ENCODE data around the gene VCPKMT. TPM values are rescaled to one million over a fixed set of nuclear protein-coding genes. Genes with fewer than 3 reads are reported as not detected.

Gene VCPKMT
- total and polyA plus RNA-seq, 2 experiments from 2014 or later, result 4.8 to 10.7 TPM

GRCh38 chr14:50094056-50094755 is 22.2 kb downstream of the VCPKMT start:
- TF ChIP-seq, protein P1, sequence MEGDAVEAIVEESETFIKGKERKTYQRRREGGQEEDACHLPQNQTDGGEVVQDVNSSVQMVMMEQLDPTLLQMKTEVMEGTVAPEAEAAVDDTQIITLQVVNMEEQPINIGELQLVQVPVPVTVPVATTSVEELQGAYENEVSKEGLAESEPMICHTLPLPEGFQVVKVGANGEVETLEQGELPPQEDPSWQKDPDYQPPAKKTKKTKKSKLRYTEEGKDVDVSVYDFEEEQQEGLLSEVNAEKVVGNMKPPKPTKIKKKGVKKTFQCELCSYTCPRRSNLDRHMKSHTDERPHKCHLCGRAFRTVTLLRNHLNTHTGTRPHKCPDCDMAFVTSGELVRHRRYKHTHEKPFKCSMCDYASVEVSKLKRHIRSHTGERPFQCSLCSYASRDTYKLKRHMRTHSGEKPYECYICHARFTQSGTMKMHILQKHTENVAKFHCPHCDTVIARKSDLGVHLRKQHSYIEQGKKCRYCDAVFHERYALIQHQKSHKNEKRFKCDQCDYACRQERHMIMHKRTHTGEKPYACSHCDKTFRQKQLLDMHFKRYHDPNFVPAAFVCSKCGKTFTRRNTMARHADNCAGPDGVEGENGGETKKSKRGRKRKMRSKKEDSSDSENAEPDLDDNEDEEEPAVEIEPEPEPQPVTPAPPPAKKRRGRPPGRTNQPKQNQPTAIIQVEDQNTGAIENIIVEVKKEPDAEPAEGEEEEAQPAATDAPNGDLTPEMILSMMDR (IDR thresholded peaks at IDR 0.05; ENCODE audit: low read depth, low read length), result no peak
- H3K4me3 ChIP-seq, result no peak overlapping the region
- H3K27me3 ChIP-seq, result no peaks in the 10 kb centered on the region
- no peaks in the 10 kb centered on the region for H3K4me1 ChIP-seq (ENCODE audit: low read depth)
- DNase-seq (ENCODE audit: low read depth in 1 of 2, low spot score in 1 of 2), result no peak
- no peaks in the 10 kb centered on the region for H3K9me3 ChIP-seq (ENCODE audit: low read depth)
- no peaks in the 10 kb centered on the region for H3K36me3 ChIP-seq
- H3K27ac ChIP-seq, result no peak overlapping the region

DNA sequence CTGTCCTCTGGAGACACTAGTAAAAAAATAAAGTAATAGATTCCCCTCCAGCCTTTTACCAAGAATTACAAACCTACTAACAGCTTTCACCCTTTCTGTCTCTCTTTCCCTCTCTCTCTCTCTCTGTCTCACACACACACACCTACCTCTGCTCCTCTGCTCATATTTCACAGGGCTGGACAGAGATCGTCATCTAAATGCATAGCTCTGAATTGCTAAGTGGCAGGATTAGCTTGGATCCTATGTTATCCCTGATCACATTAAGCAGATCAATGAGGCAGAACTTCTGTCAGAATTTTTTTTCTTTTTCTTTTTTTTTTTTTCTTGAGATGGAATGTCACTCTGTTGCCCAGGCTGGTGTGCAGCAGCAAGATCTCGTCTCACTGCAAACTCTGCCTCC is 22.9 kb downstream of the VCPKMT start:
- no peaks in the 10 kb centered on the region for H3K36me3 ChIP-seq
- TF ChIP-seq, protein P1 (IDR thresholded peaks at IDR 0.05; ENCODE audit: low read depth, low read length), result no peak
- H3K4me1 ChIP-seq (ENCODE audit: low read depth), result no peaks in the 10 kb centered on the region
- no peaks in the 10 kb centered on the region for H3K9me3 ChIP-seq (ENCODE audit: low read depth)
- no peak for DNase-seq (ENCODE audit: low read depth in 1 of 2, low spot score in 1 of 2)
- no peak overlapping the region for H3K4me3 ChIP-seq
- no peak overlapping the region for H3K27ac ChIP-seq
- H3K27me3 ChIP-seq, result no peaks in the 10 kb centered on the region

GRCh38 chr14:50092006-50092555 is 24.3 kb downstream of the VCPKMT start:
- H3K4me3 ChIP-seq, result no peak overlapping the region
- H3K4me1 ChIP-seq (ENCODE audit: low read depth), result peaks cover 5% of the 10 kb centered on the region
- H3K36me3 ChIP-seq, result no peaks in the 10 kb centered on the region
- H3K27ac ChIP-seq, result no peak overlapping the region
- H3K27me3 ChIP-seq, result no peaks in the 10 kb centered on the region
- no peaks in the 10 kb centered on the region for H3K9me3 ChIP-seq (ENCODE audit: low read depth)
- TF ChIP-seq, protein P1 (IDR thresholded peaks at IDR 0.05; ENCODE audit: low read depth, low read length), result no peak
- no peak for DNase-seq (ENCODE audit: low read depth in 1 of 2, low spot score in 1 of 2)

DNA sequence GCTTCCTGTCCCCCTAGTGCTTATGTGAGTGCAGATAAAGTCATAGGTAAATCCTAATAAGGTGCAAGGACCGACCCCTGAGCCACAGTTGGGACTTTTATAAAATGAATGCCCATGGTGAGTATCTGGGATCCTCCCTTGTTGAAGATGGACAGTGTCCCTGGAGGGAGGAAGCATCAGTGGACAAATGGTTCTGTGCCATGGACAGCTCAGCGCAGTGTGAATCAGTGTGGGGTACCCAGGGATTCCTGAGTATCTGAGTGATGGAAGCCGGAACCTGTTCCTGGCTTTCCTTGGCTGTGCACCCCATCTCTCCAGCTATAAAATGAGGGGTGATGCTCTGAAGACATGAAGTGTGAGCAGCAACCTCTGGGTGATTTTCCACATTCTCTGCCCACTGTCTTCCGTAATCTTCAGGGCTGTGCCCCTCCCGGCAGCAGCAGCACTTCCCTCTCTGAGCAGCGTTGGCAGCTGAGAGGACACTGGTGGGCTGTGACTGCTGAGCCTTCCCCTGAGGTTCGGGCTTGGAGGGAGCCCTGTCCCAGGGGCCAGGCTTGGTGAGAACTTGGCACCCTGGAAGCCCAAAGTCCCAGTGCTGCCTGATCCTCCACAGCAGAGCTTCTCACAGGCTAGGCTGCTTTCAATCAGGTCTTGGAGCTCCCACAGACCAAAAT is 25.0 kb downstream of the VCPKMT start:
- no peak overlapping the region for H3K27ac ChIP-seq
- DNase-seq (ENCODE audit: low read depth in 1 of 2, low spot score in 1 of 2), result no peak
- peaks cover 5% of the 10 kb centered on the region for H3K4me1 ChIP-seq (ENCODE audit: low read depth)
- TF ChIP-seq, protein P1 (IDR thresholded peaks at IDR 0.05; ENCODE audit: low read depth, low read length), result no peak
- no peaks in the 10 kb centered on the region for H3K27me3 ChIP-seq
- no peaks in the 10 kb centered on the region for H3K36me3 ChIP-seq
- no peak overlapping the region for H3K4me3 ChIP-seq
- no peaks in the 10 kb centered on the region for H3K9me3 ChIP-seq (ENCODE audit: low read depth)

GRCh38 chr14:50089208-50089607 is 27.2 kb downstream of the VCPKMT start:
- Histone ChIP-seq H3K27ac (no peak overlapping the region), H3K36me3 (no peaks in the 10 kb centered on the region), H3K4me1 (ENCODE audit: low read depth) (peaks cover 5% of the 10 kb centered on the region), H3K4me3 (no peak overlapping the region), H3K27me3 (no peaks in the 10 kb centered on the region), H3K9me3 (ENCODE audit: low read depth) (no peaks in the 10 kb centered on the region)
- TF ChIP-seq, protein P1 (IDR thresholded peaks at IDR 0.05; ENCODE audit: low read depth, low read length), result no peak
- no peak for DNase-seq (ENCODE audit: low read depth in 1 of 2, low spot score in 1 of 2)

All from cardiac muscle cell (in vitro differentiated cells and primary cell).